Pancreas (tissue), 10 donors: ENCODE results near the gene PSMA7. TPM values are rescaled to one million over a fixed set of nuclear protein-coding genes. Genes with fewer than 3 reads are reported as not detected.

Experiments used
- ATAC-seq, 4 donors: fragments of 200-7000 bp; cut with Tn5 transposase; one replicate each; pipeline versions ENCODE4 v1.8.0 to v1.9.1; 2020; ENCODE audit warnings: mild to moderate bottlenecking in 4 of 4, moderate library complexity in 4 of 4
- DNase-seq, 6 donors: peaks; one replicate each; pipeline ENCODE4 v3.0.0-alpha.2; 2020
- FAIRE-seq: peaks from 2 replicates; lab custom pipeline; 2012; peaks lifted over from hg19 to GRCh38; lab: Jason Lieb, UNC
- H3K27ac ChIP-seq, 4 donors: fragments of 200-600 bp; sonication (generic); 1 replicate in 3 of 4; 2 replicates in 1 of 4; pipeline versions ENCODE4 v1.5.0 to v1.8.0; 2020
- H3K27me3 ChIP-seq, 4 donors: fragments of 200-600 bp; one replicate each; pipeline ENCODE4 v1.8.0; 2021
- H3K36me3 ChIP-seq, 3 donors: fragments of 200-600 bp; sonication (generic) in 1 of 3; one replicate each; pipeline versions ENCODE4 v1.5.0 to v1.8.0; 2020 to 2021
- H3K4me1 ChIP-seq, 3 donors: fragments of 200-600 bp; one replicate each; pipeline ENCODE4 v1.8.0; 2021
- H3K4me3 ChIP-seq, 4 donors: fragments of 200-600 bp; sonication (generic) in 2 of 4; one replicate each; pipeline versions ENCODE4 v1.5.0 to v1.8.0; 2020 to 2021
- H3K9me3 ChIP-seq, 4 donors: fragments of 200-600 bp; one replicate each; pipeline ENCODE4 v1.8.0; 2021
- CTCF ChIP-seq, 4 donors: fragments of 200-600 bp; sonication (generic) in 3 of 4; IDR thresholded peaks; one replicate each; pipeline versions ENCODE4 v1.5.0 to v1.8.0; 2021; ENCODE audit warnings: antibody characterized with exemption in 4 of 4
- WGBS, 2 donors: extraction: QIAGEN DNeasy Blood & Tissue Kit; methylation state at CpG; one replicate each; pipeline ENCODE4 v1.1.7; 2013; 5-methylcytosine and 5-hydroxymethylcytosine counted together
- intact Hi-C, 3 donors: fragments of 100-400 bp; cut with DNase I; formaldehyde crosslinking; loops; one replicate each; pipeline versions ENCODE4 v1.11.1 to v1.14.2; 2022
- polyA plus RNA-seq, 2 donors: library from polyadenylated mRNA; stranded (reverse); fragments of 200-250 nt; gene quantifications; one replicate each; pipeline ENCODE4 v1.2.3, GENCODE V29; 2013
- total RNA-seq, 6 donors: library from RNA; stranded (reverse); fragmentation: NEBNext Ultra II Directional in 4 of 6; extraction: Animal tissue kit (Norgen Biotek cat#: 25700) in 4 of 6; gene quantifications; one replicate each; pipeline versions ENCODE4 v1.2.1 to v1.2.4, GENCODE V29; 2021 to 2023
- donor health status: healthy with polysubstance abuse.
- donor health status: DM: no; HTN: no; CAD: no; lungs with moderate emphysema.
- donor health status: DM: no; HTN: no; CAD: no.
- donor health status: control.
- donor health status: control.
- donor health status: Bipolar disorder and iron deficiency.
- donor health status: DM: yes; HTN: yes; CAD: no.
- donor health status: DM: no; HTN: no; CAD: no.
- donor health status: DM: no; HTN: no; CAD: no.
- donor health status: DM: yes; HTN: yes; CAD: no.

PSMA7 gene
- total and polyA plus RNA-seq, 8 donors: 55.6 to 119 (median 74.3) TPM

- no peak for TF ChIP-seq CTCF (IDR thresholded peaks at IDR 0.05)
- ATAC-seq: no peak
- peaks cover 0 to 7% (median 2%) of the 10 kb centered on the region in 3 donors for H3K4me1 ChIP-seq
- intact Hi-C loops: loop anchor here in 1 of 3 donors (5.0 kb wide), 1 partner anchor 123 kb away; no protein-coding TSS in a partner anchor
- FAIRE-seq: no peak
- H3K4me3 ChIP-seq: no peak overlapping the region
- no peak for DNase-seq
- H3K9me3 ChIP-seq: no peaks in the 10 kb centered on the region
- H3K27me3 ChIP-seq: no peaks in the 10 kb centered on the region
- H3K36me3 ChIP-seq: peaks cover 14 to 63% (median 39%) of the 10 kb centered on the region in 3 donors
- WGBS, 2 donors: 90 to 92% methylated on average over 8 of the region's 8 CpGs
- H3K27ac ChIP-seq: no peak overlapping the region
Observed at GRCh38 chr20:62135573-62136266, 7.5 kb downstream of the PSMA7 start.

- no peak for FAIRE-seq
- Histone ChIP-seq H3K4me1 (peaks cover 0 to 3% (median 0%) of the 10 kb centered on the region in 3 donors), H3K27me3 (no peaks in the 10 kb centered on the region), H3K36me3 (peaks cover 18 to 64% (median 42%) of the 10 kb centered on the region in 3 donors), H3K9me3 (no peaks in the 10 kb centered on the region), H3K27ac (no peak overlapping the region), H3K4me3 (no peak overlapping the region)
- peak in 2 of 4 donors; percentile 15 for ATAC-seq
- no peak for DNase-seq
- no peak for TF ChIP-seq CTCF (IDR thresholded peaks at IDR 0.05)
- WGBS, 2 donors: 41 to 42% methylated on average over 11 of the region's 11 CpGs
- intact Hi-C loops: loop anchor here in 1 of 3 donors (5.0 kb wide), 1 partner anchor 122 kb away; no protein-coding TSS in a partner anchor
Observed at GRCh38 chr20:62134735-62135231, 8.4 kb downstream of the PSMA7 start.

- H3K4me1 ChIP-seq: peaks cover 0 to 3% (median 0%) of the 10 kb centered on the region in 3 donors
- H3K4me3 ChIP-seq: no peak overlapping the region
- H3K9me3 ChIP-seq: no peaks in the 10 kb centered on the region
- DNase-seq: no peak
- no peaks in the 10 kb centered on the region for H3K27me3 ChIP-seq
- WGBS, 2 donors: 88 to 96% methylated on average over 12 of the region's 12 CpGs
- H3K27ac ChIP-seq: no peak overlapping the region
- peak in 1 of 4 donors; percentile 8 for ATAC-seq
- no peak for FAIRE-seq
- peaks cover 13 to 59% (median 35%) of the 10 kb centered on the region in 3 donors for H3K36me3 ChIP-seq
- no peak for TF ChIP-seq CTCF (IDR thresholded peaks at IDR 0.05)
- intact Hi-C loops: no loop called here
Observed at GRCh38 chr20:62133864-62134263, 9.3 kb downstream of the PSMA7 start.

- WGBS, 2 donors: 80 to 85% methylated on average over 27 to 29 of the region's 29 CpGs
- no peak overlapping the region for H3K4me3 ChIP-seq
- no peak for TF ChIP-seq CTCF (IDR thresholded peaks at IDR 0.05)
- intact Hi-C loops: no loop called here
- H3K27me3 ChIP-seq: no peaks in the 10 kb centered on the region
- FAIRE-seq: no peak
- DNase-seq: no peak
- H3K36me3 ChIP-seq: peaks cover 8 to 59% (median 29%) of the 10 kb centered on the region in 3 donors
- H3K27ac ChIP-seq: no peak overlapping the region
- H3K9me3 ChIP-seq: no peaks in the 10 kb centered on the region
- peak in 3 of 4 donors; percentile 3 to 48 (median 39) for ATAC-seq
- H3K4me1 ChIP-seq: peaks cover 0 to 3% (median 0%) of the 10 kb centered on the region in 3 donors
Observed at GRCh38 chr20:62133051-62133845, 9.9 kb downstream of the PSMA7 start.
